Measurements from ENCODE around the gene MAP2K6.

The MAP2K6 gene

DNA sequence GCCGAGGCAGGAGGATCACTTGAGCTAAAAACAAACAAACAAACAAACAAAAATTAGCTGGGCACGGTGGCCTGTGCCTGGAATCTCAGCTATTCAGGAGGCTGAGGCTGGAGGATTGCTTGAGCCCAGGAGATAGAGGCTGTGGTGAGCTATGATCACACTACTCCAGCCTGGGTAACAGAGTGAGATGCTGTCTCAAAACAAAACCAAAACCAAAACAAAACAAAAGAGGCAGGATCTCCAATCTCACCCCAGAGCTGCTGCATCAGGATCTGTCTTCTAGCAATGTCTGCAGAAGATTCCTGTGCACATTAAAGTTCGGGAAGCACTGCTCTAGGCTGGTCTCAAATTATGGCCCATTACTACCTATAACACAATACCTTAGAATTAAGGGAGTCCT, 43.1 kb downstream of the MAP2K6 start:
- H3K4me3 ChIP-seq (ENCODE audit: low read length, poor library complexity, severe bottlenecking) = no peak overlapping the region
- no peak for TF ChIP-seq EZH2phosphoT487 (IDR thresholded peaks at IDR 0.05; ENCODE audit: borderline replicate concordance)
- TF ChIP-seq, protein P1, sequence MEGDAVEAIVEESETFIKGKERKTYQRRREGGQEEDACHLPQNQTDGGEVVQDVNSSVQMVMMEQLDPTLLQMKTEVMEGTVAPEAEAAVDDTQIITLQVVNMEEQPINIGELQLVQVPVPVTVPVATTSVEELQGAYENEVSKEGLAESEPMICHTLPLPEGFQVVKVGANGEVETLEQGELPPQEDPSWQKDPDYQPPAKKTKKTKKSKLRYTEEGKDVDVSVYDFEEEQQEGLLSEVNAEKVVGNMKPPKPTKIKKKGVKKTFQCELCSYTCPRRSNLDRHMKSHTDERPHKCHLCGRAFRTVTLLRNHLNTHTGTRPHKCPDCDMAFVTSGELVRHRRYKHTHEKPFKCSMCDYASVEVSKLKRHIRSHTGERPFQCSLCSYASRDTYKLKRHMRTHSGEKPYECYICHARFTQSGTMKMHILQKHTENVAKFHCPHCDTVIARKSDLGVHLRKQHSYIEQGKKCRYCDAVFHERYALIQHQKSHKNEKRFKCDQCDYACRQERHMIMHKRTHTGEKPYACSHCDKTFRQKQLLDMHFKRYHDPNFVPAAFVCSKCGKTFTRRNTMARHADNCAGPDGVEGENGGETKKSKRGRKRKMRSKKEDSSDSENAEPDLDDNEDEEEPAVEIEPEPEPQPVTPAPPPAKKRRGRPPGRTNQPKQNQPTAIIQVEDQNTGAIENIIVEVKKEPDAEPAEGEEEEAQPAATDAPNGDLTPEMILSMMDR (conservative IDR thresholded peaks at IDR 0.05; ENCODE audit: low read length) = no peak
- H3K36me3 ChIP-seq (ENCODE audit: insufficient read depth, low read length) = no peaks in the 10 kb centered on the region
- peaks cover 47% of the 10 kb centered on the region for H4K20me1 ChIP-seq (ENCODE audit: insufficient read depth, low read length, poor library complexity, severe bottlenecking)
- H3K4me1 ChIP-seq (ENCODE audit: insufficient read depth, low read length, poor library complexity, severe bottlenecking) = peaks cover 10% of the 10 kb centered on the region
- H3K4me2 ChIP-seq (ENCODE audit: low read depth, low read length, poor library complexity, severe bottlenecking) = no peak overlapping the region
- no peaks in the 10 kb centered on the region for H3F3A ChIP-seq (ENCODE audit: low read depth)
- no peak overlapping the region for H2AFZ ChIP-seq (ENCODE audit: low read length)
- H3K79me2 ChIP-seq (ENCODE audit: insufficient read depth, low read length) = no peaks in the 10 kb centered on the region
- no peak overlapping the region for H3K9ac ChIP-seq (ENCODE audit: low read depth, low read length, poor library complexity, severe bottlenecking)
- no peaks in the 10 kb centered on the region for H3K27me3 ChIP-seq (ENCODE audit: insufficient read depth, low read length, poor library complexity, severe bottlenecking)
- H3K9me2 ChIP-seq (replicated peaks; ENCODE audit: low read depth, low read length) = no peaks in the 10 kb centered on the region
- H3K9me3 ChIP-seq (ENCODE audit: insufficient read depth, low read depth, low read length) = no peaks in the 10 kb centered on the region

DNA sequence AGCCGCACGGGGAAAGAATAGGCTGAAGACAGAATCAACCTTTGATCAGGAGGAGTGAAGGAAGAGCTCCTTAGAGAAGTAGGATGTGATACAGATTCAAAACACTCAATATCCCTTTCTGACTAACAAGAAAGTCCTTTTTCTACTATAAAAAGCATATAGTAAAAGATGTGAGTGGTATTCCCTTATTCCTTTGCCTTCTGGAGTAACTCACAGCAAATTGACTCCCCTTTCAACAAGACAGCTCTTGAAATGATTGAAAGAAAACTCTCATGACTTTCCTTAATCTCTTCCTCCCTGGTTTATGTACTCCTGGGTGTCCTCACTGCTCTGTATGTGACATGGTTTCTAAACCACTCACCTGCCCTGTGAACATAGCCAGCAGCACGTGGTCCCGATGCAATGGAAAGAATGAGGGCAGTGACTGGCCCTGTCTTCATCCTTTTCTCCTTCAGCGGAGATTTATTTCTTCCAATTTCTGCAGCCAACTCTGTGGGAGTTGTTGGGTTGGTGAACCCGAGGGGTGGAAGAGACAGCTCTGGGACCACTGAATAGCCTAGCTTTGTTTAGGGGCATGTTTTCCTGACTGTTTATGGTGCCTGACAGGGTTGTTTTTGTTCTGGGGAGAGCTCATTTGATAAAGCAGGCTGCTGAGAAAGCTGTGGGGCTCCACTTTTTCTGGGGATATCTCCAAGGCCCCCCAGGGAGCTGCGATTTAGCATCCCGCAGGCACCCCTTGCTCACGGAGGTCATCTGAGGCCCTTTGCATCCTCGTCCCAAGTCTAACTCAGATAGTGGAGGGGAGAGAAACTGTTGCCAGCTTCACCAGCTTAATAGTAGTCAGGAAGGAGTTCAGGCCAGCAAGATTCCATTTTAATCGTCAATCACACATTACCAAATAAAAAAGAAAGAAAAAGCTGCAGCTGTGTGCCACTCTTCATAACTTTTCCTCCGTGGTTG, 46.7 kb downstream of the MAP2K6 start:
- H3K4me2 ChIP-seq (ENCODE audit: low read depth, low read length, poor library complexity, severe bottlenecking) = no peak overlapping the region

DNA sequence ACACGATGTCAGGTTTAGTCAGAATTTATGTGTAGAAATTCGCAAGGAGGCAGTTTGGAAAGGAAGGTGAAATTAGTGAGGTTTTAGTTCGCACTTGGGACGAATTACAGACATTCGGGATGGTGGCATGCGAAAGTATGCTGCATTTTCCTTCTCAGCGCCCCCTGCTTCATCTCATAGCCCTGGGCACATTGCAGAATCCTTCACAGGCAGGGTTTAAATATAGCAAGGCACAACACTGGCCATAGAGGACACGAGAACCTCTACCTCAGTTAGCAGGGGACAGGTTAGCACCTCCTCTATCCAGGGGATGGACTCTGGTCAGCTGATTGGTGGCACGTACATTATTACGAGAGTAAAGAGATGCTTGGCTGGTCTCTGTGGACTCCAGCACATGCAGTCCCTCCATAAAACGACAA, 47.5 kb downstream of the MAP2K6 start:
- Histone ChIP-seq H3K9me3 (ENCODE audit: insufficient read depth, low read depth, low read length) (no peaks in the 10 kb centered on the region), H3K9me2 (replicated peaks; ENCODE audit: low read depth, low read length) (no peaks in the 10 kb centered on the region), H3F3A (ENCODE audit: low read depth) (no peaks in the 10 kb centered on the region), H3K36me3 (ENCODE audit: insufficient read depth, low read length) (no peaks in the 10 kb centered on the region), H3K4me2 (ENCODE audit: low read depth, low read length, poor library complexity, severe bottlenecking) (no peak overlapping the region), H3K4me3 (ENCODE audit: low read length, poor library complexity, severe bottlenecking) (no peak overlapping the region), H3K27me3 (ENCODE audit: insufficient read depth, low read length, poor library complexity, severe bottlenecking) (no peaks in the 10 kb centered on the region), H3K9ac (ENCODE audit: low read depth, low read length, poor library complexity, severe bottlenecking) (no peak overlapping the region), H2AFZ (ENCODE audit: low read length) (no peak overlapping the region), H4K20me1 (ENCODE audit: insufficient read depth, low read length, poor library complexity, severe bottlenecking) (peaks cover 20% of the 10 kb centered on the region), H3K79me2 (ENCODE audit: insufficient read depth, low read length) (no peaks in the 10 kb centered on the region), H3K4me1 (ENCODE audit: insufficient read depth, low read length, poor library complexity, severe bottlenecking) (no peaks in the 10 kb centered on the region)
- TF ChIP-seq, protein P1 (conservative IDR thresholded peaks at IDR 0.05; ENCODE audit: low read length) = no peak

More for the DNA sequence above, 46.7 kb downstream of the MAP2K6 start:
- TF ChIP-seq, protein P1 (conservative IDR thresholded peaks at IDR 0.05; ENCODE audit: low read length) = no peak
- TF ChIP-seq EZH2phosphoT487 (IDR thresholded peaks at IDR 0.05; ENCODE audit: borderline replicate concordance) = no peak
- Histone ChIP-seq H3K9me3 (ENCODE audit: insufficient read depth, low read depth, low read length) (no peaks in the 10 kb centered on the region), H3K9me2 (replicated peaks; ENCODE audit: low read depth, low read length) (no peaks in the 10 kb centered on the region), H3K27me3 (ENCODE audit: insufficient read depth, low read length, poor library complexity, severe bottlenecking) (no peaks in the 10 kb centered on the region), H2AFZ (ENCODE audit: low read length) (no peak overlapping the region), H3K4me1 (ENCODE audit: insufficient read depth, low read length, poor library complexity, severe bottlenecking) (no peaks in the 10 kb centered on the region), H3F3A (ENCODE audit: low read depth) (no peaks in the 10 kb centered on the region), H4K20me1 (ENCODE audit: insufficient read depth, low read length, poor library complexity, severe bottlenecking) (peaks cover 25% of the 10 kb centered on the region), H3K36me3 (ENCODE audit: insufficient read depth, low read length) (no peaks in the 10 kb centered on the region), H3K9ac (ENCODE audit: low read depth, low read length, poor library complexity, severe bottlenecking) (no peak overlapping the region), H3K4me3 (ENCODE audit: low read length, poor library complexity, severe bottlenecking) (no peak overlapping the region), H3K79me2 (ENCODE audit: insufficient read depth, low read length) (no peaks in the 10 kb centered on the region)
